Stimulated activated CD4-positive, alpha-beta T cell treated with anti-CD3 and anti-CD28 coated beads, Interleukin-12 subunit alpha, Interleukin-12 subunit beta, amount 100 ng/mL, for 48 hours (primary cell): ENCODE data around the gene HEBP2.

Experiments used
- DNase-seq, 3 donors: peaks; one replicate each; pipeline ENCODE4 v3.0.0-alpha.2; 2020; ENCODE audit warnings: low read depth in 2 of 3, low spot score in 1 of 3

HEBP2 gene

GRCh38 chr6:138454981-138455706 is 51.1 kb downstream of the HEBP2 start:
- DNase-seq, result peak in 2 of 3 donors; percentile 22 to 40

GRCh38 chr6:138455746-138456400 is 51.9 kb downstream of the HEBP2 start:
- no peak for DNase-seq

GRCh38 chr6:138456401-138456790 is 52.4 kb downstream of the HEBP2 start:
- no peak for DNase-seq

GRCh38 chr6:138461647-138462046 is 57.6 kb downstream of the HEBP2 start:
- DNase-seq, result no peak

- DNase-seq, result no peak
Observed at GRCh38 chr6:138464085-138464484, 60.1 kb downstream of the HEBP2 start.

- no peak for DNase-seq
Observed at GRCh38 chr6:138465007-138465645, 61.1 kb downstream of the HEBP2 start.

GRCh38 chr6:138467901-138468300 is 63.9 kb downstream of the HEBP2 start:
- no peak for DNase-seq

GRCh38 chr6:138468320-138469015 is 64.4 kb downstream of the HEBP2 start:
- no peak for DNase-seq
